Nephron progenitor cell (in vitro differentiated cells): Measurements from ENCODE around the gene CRKL.

ENCODE experiments used
- DNase-seq: peaks from one replicate; pipeline ENCODE4 v3.0.0; 2021
- H3K27ac Mint-ChIP-seq: 2 replicates; pipeline ENCODE4 v1.8.0; 2021; ENCODE audit warnings: mild to moderate bottlenecking, moderate library complexity, mixed read lengths
- H3K27me3 Mint-ChIP-seq: 2 replicates; pipeline ENCODE4 v1.8.0; 2021; ENCODE audit warnings: mild to moderate bottlenecking, low read depth, mixed read lengths; ENCODE audit not compliant: poor library complexity
- H3K36me3 Mint-ChIP-seq: 2 replicates; pipeline ENCODE4 v1.8.0; 2021; ENCODE audit warnings: low read depth, mixed read lengths
- H3K4me1 Mint-ChIP-seq: 2 replicates; pipeline ENCODE4 v1.8.0; 2021; ENCODE audit warnings: mixed read lengths
- H3K4me3 Mint-ChIP-seq: 2 replicates; pipeline ENCODE4 v1.8.0; 2021; ENCODE audit warnings: mild to moderate bottlenecking, moderate library complexity, mixed read lengths
- H3K9me3 Mint-ChIP-seq: 2 replicates; pipeline ENCODE4 v1.8.0; 2021; ENCODE audit warnings: mild to moderate bottlenecking, moderate library complexity, mixed read lengths
- CTCF ChIP-seq: fragments of 200-600 bp; sonication (generic); IDR thresholded peaks from 2 replicates; pipeline ENCODE4 v1.5.0; 2021; ENCODE audit warnings: antibody characterized with exemption

CRKL gene

GRCh38 chr22:20985720-20986119 lies 68.5 kb downstream of the CRKL start:
- Mint-ChIP-seq H3K9me3 (no peaks in the 10 kb centered on the region), H3K36me3 (peaks cover 19% of the 10 kb centered on the region)

GRCh38 chr22:20986365-20986764 lies 69.2 kb downstream of the CRKL start:
- H3K27me3 Mint-ChIP-seq, result no peaks in the 10 kb centered on the region
- no peak for DNase-seq
- H3K4me1 Mint-ChIP-seq, result peaks cover 21% of the 10 kb centered on the region
- H3K36me3 Mint-ChIP-seq, result peaks cover 19% of the 10 kb centered on the region
- no peak overlapping the region for H3K27ac Mint-ChIP-seq
- TF ChIP-seq CTCF, result no peak
- no peaks in the 10 kb centered on the region for H3K9me3 Mint-ChIP-seq
- no peak overlapping the region for H3K4me3 Mint-ChIP-seq

More at GRCh38 chr22:20985720-20986119, 68.5 kb downstream of the CRKL start:
- Mint-ChIP-seq H3K4me3 (no peak overlapping the region), H3K4me1 (peaks cover 28% of the 10 kb centered on the region), H3K27me3 (no peaks in the 10 kb centered on the region), H3K27ac (no peak overlapping the region)
- DNase-seq, result no peak
- no peak for TF ChIP-seq CTCF

GRCh38 chr22:20987375-20987774 lies 70.2 kb downstream of the CRKL start:
- TF ChIP-seq CTCF, result no peak
- H3K4me1 Mint-ChIP-seq, result peaks cover 18% of the 10 kb centered on the region
- H3K27ac Mint-ChIP-seq, result no peak overlapping the region
- DNase-seq, result no peak
- H3K9me3 Mint-ChIP-seq, result no peaks in the 10 kb centered on the region
- H3K4me3 Mint-ChIP-seq, result no peak overlapping the region
- H3K36me3 Mint-ChIP-seq, result peaks cover 19% of the 10 kb centered on the region
- no peaks in the 10 kb centered on the region for H3K27me3 Mint-ChIP-seq

- Mint-ChIP-seq H3K27ac (no peak overlapping the region), H3K4me1 (peaks cover 4% of the 10 kb centered on the region), H3K27me3 (no peaks in the 10 kb centered on the region), H3K9me3 (no peaks in the 10 kb centered on the region), H3K36me3 (peaks cover 18% of the 10 kb centered on the region), H3K4me3 (no peak overlapping the region)
- TF ChIP-seq CTCF, result no peak
- DNase-seq, result no peak
Measured at GRCh38 chr22:20988573-20989322, 71.5 kb downstream of the CRKL start.

- H3K4me3 Mint-ChIP-seq, result no peak overlapping the region
- no peak for TF ChIP-seq CTCF
- H3K27ac Mint-ChIP-seq, result no peak overlapping the region
- no peaks in the 10 kb centered on the region for H3K27me3 Mint-ChIP-seq
- H3K4me1 Mint-ChIP-seq, result no peaks in the 10 kb centered on the region
- no peak for DNase-seq
- H3K9me3 Mint-ChIP-seq, result no peaks in the 10 kb centered on the region
- peaks cover 11% of the 10 kb centered on the region for H3K36me3 Mint-ChIP-seq
Measured at GRCh38 chr22:20989323-20990138, 72.3 kb downstream of the CRKL start.
